H1 (cell line): Measurements from ENCODE around the gene GULP1.

Experiments used
- CHD2 ChIP-seq: IDR thresholded peaks from 2 replicates; pipeline ENCODE4 v1.6.1; 2012; ENCODE audit warnings: low read length, improper control_type of control experiment
- EP300 ChIP-seq, 2 experiments: IDR thresholded peaks; 1 replicate in 1 of 2; 2 replicates in 1 of 2; pipeline ENCODE4 v1.6.1; 2011 to 2012; ENCODE audit warnings: low read depth in 2 of 2, low read length in 2 of 2, mild to moderate bottlenecking in 2 of 2, borderline replicate concordance in 1 of 2, inconsistent platforms in 1 of 2, moderate library complexity in 1 of 2
- NRF1 ChIP-seq: IDR thresholded peaks from 2 replicates; pipeline ENCODE4 v1.6.1; 2011; ENCODE audit warnings: mild to moderate bottlenecking, low read depth, low read length, improper control_type of control experiment
- POLR2AphosphoS5 ChIP-seq: IDR thresholded peaks from 2 replicates; pipeline ENCODE4 v1.6.1; 2011; ENCODE audit warnings: low read depth, low read length
- RFX5 ChIP-seq: IDR thresholded peaks from 2 replicates; pipeline ENCODE4 v1.6.1; 2011; ENCODE audit warnings: low read depth, low read length, improper control_type of control experiment, borderline replicate concordance

GRCh38 chr2:188333751-188334524 is 42.3 kb downstream of the GULP1 start:
- TF ChIP-seq EP300 (IDR thresholded peaks at IDR 0.05; ENCODE audit: borderline replicate concordance in 1 of 2, low read depth in 2 of 2, low read length in 2 of 2) (no peak), POLR2AphosphoS5 (no peak), CHD2 (no peak), RFX5 (no peak), NRF1 (no peak)
